K562 (cell line): ENCODE measurements around the gene ANAPC16. TPM values are rescaled to one million over a fixed set of nuclear protein-coding genes. Genes with fewer than 3 reads are reported as not detected.
A peak's percentile ranks its signal among the peaks of the same experiment; 100 is the strongest.

Experiments
- ARID2 ChIP-seq: fragments of 450-650 bp; IDR thresholded peaks from 2 replicates; pipeline ENCODE4 v1.6.1; 2017; ENCODE audit warnings: antibody characterized with exemption, mild to moderate bottlenecking
- CEBPG ChIP-seq, 3 experiments: fragments of 200-800 bp in 1 of 3; sonication (Bioruptor generic) in 1 of 3; sonication (generic) in 1 of 3; formaldehyde crosslinking in 1 of 3; IDR thresholded peaks in 2 of 3; conservative IDR thresholded peaks in 1 of 3; 2 replicates each; pipeline versions ENCODE4 v1.6.1 to v1.8.0; 2016 to 2022; ENCODE audit warnings: missing compliant biosample characterization in 2 of 3, missing genetic modification characterization in 2 of 3, mild to moderate bottlenecking in 1 of 3, missing genetic modification reagents in 1 of 3
- CTCF ChIP-seq, 3 experiments: IDR thresholded peaks in 2 of 3; conservative IDR thresholded peaks in 1 of 3; 2 replicates each; pipeline ENCODE4 v1.5.1; 2011 to 2012; ENCODE audit warnings: low read length in 3 of 3, mild to moderate bottlenecking in 3 of 3, control low read depth in 2 of 3, improper control_type of control experiment in 1 of 3, inconsistent platforms in 1 of 3, low read depth in 1 of 3, mixed read lengths in 1 of 3, moderate library complexity in 1 of 3; ENCODE audit not compliant: insufficient read depth in 2 of 3
- ESRRA ChIP-seq: fragments of 450-650 bp; IDR thresholded peaks from 2 replicates; pipeline ENCODE4 v1.6.1; 2014; ENCODE audit warnings: low read depth, mild to moderate bottlenecking, moderate library complexity, borderline replicate concordance
- ETS2 ChIP-seq: IDR thresholded peaks from 2 replicates; pipeline ENCODE4 v1.6.1; 2016; ENCODE audit warnings: borderline replicate concordance, missing genetic modification characterization, mild to moderate bottlenecking, moderate library complexity, missing compliant biosample characterization; ENCODE audit not compliant: poor library complexity, severe bottlenecking
- FOXA1 ChIP-seq: fragments of 450-650 bp; IDR thresholded peaks from 2 replicates; pipeline ENCODE4 v1.6.1; 2016; ENCODE audit warnings: mild to moderate bottlenecking, borderline replicate concordance
- FUS ChIP-seq: fragments of 200-400 bp; formaldehyde crosslinking; optimal IDR thresholded peaks from 2 replicates; pipeline ENCODE3; 2017; ENCODE audit warnings: low read depth, low read length
- HDAC1 ChIP-seq, 2 experiments: fragments of 450-650 bp; IDR thresholded peaks; 2 replicates each; pipeline ENCODE4 v1.6.1; 2016 to 2017; ENCODE audit warnings: inconsistent platforms in 1 of 2, mild to moderate bottlenecking in 1 of 2, moderate library complexity in 1 of 2
- HNRNPL ChIP-seq: fragments of 200-400 bp; formaldehyde crosslinking; IDR thresholded peaks from 2 replicates; pipeline ENCODE4 v1.6.1; 2017; ENCODE audit warnings: low read depth, mild to moderate bottlenecking, low read length
- JUND ChIP-seq, 2 experiments: IDR thresholded peaks; 2 replicates in 1 of 2; 3 replicates in 1 of 2; pipeline ENCODE4 v1.6.1; 2011; ENCODE audit warnings: borderline replicate concordance in 2 of 2, low read depth in 2 of 2, low read length in 2 of 2, improper control_type of control experiment in 1 of 2, missing biosample characterization in 1 of 2, missing genetic modification characterization in 1 of 2, missing genetic modification reagents in 1 of 2
- LEF1 ChIP-seq: fragments of 450-650 bp; IDR thresholded peaks from 2 replicates; pipeline ENCODE4 v1.6.1; 2016; ENCODE audit warnings: mild to moderate bottlenecking
- MAFF ChIP-seq: IDR thresholded peaks from 2 replicates; pipeline ENCODE4 v1.6.1; 2012; ENCODE audit warnings: low read length, improper control_type of control experiment
- NFIC ChIP-seq: fragments of 450-650 bp; IDR thresholded peaks from 2 replicates; pipeline ENCODE4 v1.6.1; 2017; ENCODE audit warnings: mild to moderate bottlenecking, inconsistent platforms
- PML ChIP-seq: IDR thresholded peaks from 2 replicates; pipeline ENCODE4 v1.6.1; 2012; ENCODE audit warnings: low read length, inconsistent platforms
- RAD21 ChIP-seq, 2 experiments: fragments of 250-450 bp in 1 of 2; fragments of 450-650 bp in 1 of 2; sonication (Bioruptor Pico) in 1 of 2; formaldehyde crosslinking in 1 of 2; IDR thresholded peaks in 1 of 2; conservative IDR thresholded peaks in 1 of 2; 2 replicates each; pipeline versions ENCODE4 v1.4.0 to v1.8.0; 2020 to 2022; ENCODE audit warnings: mild to moderate bottlenecking in 2 of 2, moderate library complexity in 1 of 2
- SMAD4 ChIP-seq: fragments of 250-450 bp; sonication (Bioruptor Pico); conservative IDR thresholded peaks from 2 replicates; pipeline ENCODE4 v1.8.0; 2021; ENCODE audit warnings: inconsistent platforms, mild to moderate bottlenecking, moderate library complexity
- SMARCE1 ChIP-seq: fragments of 450-650 bp; IDR thresholded peaks from 2 replicates; pipeline ENCODE4 v1.7.1; 2016; ENCODE audit warnings: mild to moderate bottlenecking
- TGIF2 ChIP-seq: sonication (generic); formaldehyde crosslinking; IDR thresholded peaks from 2 replicates; pipeline ENCODE4 v1.8.1; 2022; ENCODE audit warnings: mild to moderate bottlenecking, missing genetic modification reagents, moderate library complexity
- ZFX ChIP-seq: sonication (generic); formaldehyde crosslinking; IDR thresholded peaks from 2 replicates; pipeline ENCODE4 v1.8.0; 2022; ENCODE audit warnings: mild to moderate bottlenecking, missing genetic modification reagents, moderate library complexity
- ZNF445 ChIP-seq: fragments of 250-450 bp; sonication (Bioruptor Pico); IDR thresholded peaks from 2 replicates; pipeline ENCODE4 v1.4.0; 2020; ENCODE audit warnings: low read depth, mild to moderate bottlenecking, moderate library complexity
- ZNF695 ChIP-seq: fragments of 450-650 bp; formaldehyde crosslinking; IDR thresholded peaks from 2 replicates; pipeline ENCODE4 v1.4.0; 2020; ENCODE audit warnings: mild to moderate bottlenecking, moderate library complexity
- ZZZ3 ChIP-seq: fragments of 450-650 bp; IDR thresholded peaks from 2 replicates; pipeline ENCODE4 v1.6.1; 2016; ENCODE audit warnings: antibody characterized with exemption, mild to moderate bottlenecking, moderate library complexity
- polyA plus RNA-seq, 8 experiments: library from polyadenylated mRNA; depleted of rRNA in 4 of 8; stranded (reverse) in 5 of 8; unstranded in 3 of 8; fragments of >200 nt; fragmentation: Nextera tagmentation in 2 of 8; fragmentation: Illumina TruSeq in 1 of 8; extraction: Ambion mirVana in 2 of 8; extraction: Trizol in 1 of 8; gene quantifications; 2 replicates each; pipeline versions ENCODE4 v1.2.1 to v1.2.3, GENCODE V29; 2011 to 2014; ENCODE audit warnings: inconsistent platforms in 1 of 8, missing spikeins in 1 of 8
- total RNA-seq, 7 experiments: library from RNA; depleted of rRNA in 6 of 7; stranded (reverse); fragments of >200 nt in 6 of 7; fragmentation: Illumina TruSeq in 2 of 7; extraction: Trizol in 2 of 7; gene quantifications; 2 replicates each; pipeline versions ENCODE4 v1.2.1 to v1.2.3, GENCODE V29; 2011 to 2021; ENCODE audit warnings: low replicate concordance in 1 of 7
- TF ChIP-seq, protein P1 (sequence below): fragments of 450-650 bp; IDR thresholded peaks from 2 replicates; pipeline ENCODE4 v1.6.1; 2017; ENCODE audit warnings: antibody characterized with exemption, mild to moderate bottlenecking

ANAPC16 gene
- total and polyA plus RNA-seq, 9 of the 15 experiments (the other 6 are each of a cell fraction or from before 2014, with no cell fraction given), result 42.6 to 208 (median 108) TPM

DNA sequence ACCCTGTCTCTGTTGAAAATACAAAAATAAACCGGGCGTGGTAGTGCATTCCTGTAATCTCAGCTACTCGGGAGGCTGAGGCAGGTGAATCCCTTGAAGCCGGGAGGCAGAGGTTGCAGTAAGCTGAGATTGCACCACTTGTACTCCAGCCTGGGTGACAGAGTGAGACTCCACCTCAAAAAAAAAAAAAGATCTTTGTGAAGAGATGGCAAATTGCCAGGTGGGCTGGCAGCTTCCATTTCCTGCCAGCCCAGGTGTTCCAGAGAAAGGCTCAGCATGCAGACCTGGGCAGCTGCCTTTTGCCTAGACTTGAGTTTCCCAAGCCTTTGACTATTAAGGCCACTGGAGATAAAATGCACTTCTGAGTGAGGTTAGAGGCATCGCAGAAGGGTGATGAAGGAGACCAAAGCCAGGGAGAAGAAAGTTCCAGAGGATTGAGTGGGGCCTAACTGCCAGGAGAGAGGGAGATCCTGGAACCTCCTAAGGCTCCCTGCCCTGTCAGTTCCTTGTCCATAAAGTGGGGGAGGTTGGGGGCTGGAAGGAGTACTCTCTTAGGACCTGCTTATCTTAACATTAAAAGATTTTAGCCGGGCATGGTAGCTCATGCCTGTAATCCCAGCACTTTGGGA lies 47.9 kb downstream of the ANAPC16 start (continued):
- TF ChIP-seq, protein P1, sequence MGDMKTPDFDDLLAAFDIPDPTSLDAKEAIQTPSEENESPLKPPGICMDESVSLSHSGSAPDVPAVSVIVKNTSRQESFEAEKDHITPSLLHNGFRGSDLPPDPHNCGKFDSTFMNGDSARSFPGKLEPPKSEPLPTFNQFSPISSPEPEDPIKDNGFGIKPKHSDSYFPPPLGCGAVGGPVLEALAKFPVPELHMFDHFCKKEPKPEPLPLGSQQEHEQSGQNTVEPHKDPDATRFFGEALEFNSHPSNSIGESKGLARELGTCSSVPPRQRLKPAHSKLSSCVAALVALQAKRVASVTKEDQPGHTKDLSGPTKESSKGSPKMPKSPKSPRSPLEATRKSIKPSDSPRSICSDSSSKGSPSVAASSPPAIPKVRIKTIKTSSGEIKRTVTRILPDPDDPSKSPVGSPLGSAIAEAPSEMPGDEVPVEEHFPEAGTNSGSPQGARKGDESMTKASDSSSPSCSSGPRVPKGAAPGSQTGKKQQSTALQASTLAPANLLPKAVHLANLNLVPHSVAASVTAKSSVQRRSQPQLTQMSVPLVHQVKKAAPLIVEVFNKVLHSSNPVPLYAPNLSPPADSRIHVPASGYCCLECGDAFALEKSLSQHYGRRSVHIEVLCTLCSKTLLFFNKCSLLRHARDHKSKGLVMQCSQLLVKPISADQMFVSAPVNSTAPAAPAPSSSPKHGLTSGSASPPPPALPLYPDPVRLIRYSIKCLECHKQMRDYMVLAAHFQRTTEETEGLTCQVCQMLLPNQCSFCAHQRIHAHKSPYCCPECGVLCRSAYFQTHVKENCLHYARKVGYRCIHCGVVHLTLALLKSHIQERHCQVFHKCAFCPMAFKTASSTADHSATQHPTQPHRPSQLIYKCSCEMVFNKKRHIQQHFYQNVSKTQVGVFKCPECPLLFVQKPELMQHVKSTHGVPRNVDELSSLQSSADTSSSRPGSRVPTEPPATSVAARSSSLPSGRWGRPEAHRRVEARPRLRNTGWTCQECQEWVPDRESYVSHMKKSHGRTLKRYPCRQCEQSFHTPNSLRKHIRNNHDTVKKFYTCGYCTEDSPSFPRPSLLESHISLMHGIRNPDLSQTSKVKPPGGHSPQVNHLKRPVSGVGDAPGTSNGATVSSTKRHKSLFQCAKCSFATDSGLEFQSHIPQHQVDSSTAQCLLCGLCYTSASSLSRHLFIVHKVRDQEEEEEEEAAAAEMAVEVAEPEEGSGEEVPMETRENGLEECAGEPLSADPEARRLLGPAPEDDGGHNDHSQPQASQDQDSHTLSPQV, result peak; percentile 18; the same call in 1 of the 2 replicates
- TF ChIP-seq ETS2 (tag) (no peak), ZFX (CRISPR knock-in tag) (no peak), RAD21 (CRISPR knock-in tag; conservative IDR thresholded peaks at IDR 0.05 in 1 of 2, IDR thresholded peaks at IDR 0.05 in 1 of 2) (no peak), FOXA1 (no peak), ZNF445 (CRISPR knock-in tag) (no peak), TGIF2 (CRISPR knock-in tag) (no peak), SMARCE1 (no peak), FUS (no peak), SMAD4 (CRISPR knock-in tag) (peak; percentile 15; the same call in 1 of the 2 replicates), ESRRA (peak; percentile 14; the same call in 1 of the 2 replicates), HNRNPL (no peak), PML (no peak), ARID2 (no peak), NFIC (peak; percentile 93), CTCF (IDR thresholded peaks at IDR 0.05 in 2 of 3, conservative IDR thresholded peaks at IDR 0.05 in 1 of 3; ENCODE audit: insufficient read depth in 2 of 3, low read depth in 1 of 3, low read length in 3 of 3) (no peak), CEBPG (CRISPR knock-in tag; IDR thresholded peaks at IDR 0.05) (no peak), CEBPG (tag; conservative IDR thresholded peaks at IDR 0.05 in 1 of 2, IDR thresholded peaks at IDR 0.05 in 1 of 2) (peak in 1 of 2 experiments; percentile 54; a peak in 1 of 4 replicates), JUND (IDR thresholded peaks at IDR 0.05; ENCODE audit: borderline replicate concordance, low read depth, low read length) (no peak), JUND (tag; IDR thresholded peaks at IDR 0.05; ENCODE audit: borderline replicate concordance, low read depth, low read length) (no peak), LEF1 (no peak), ZNF695 (CRISPR knock-in tag) (no peak), MAFF (no peak), ZZZ3 (no peak), HDAC1 (IDR thresholded peaks at IDR 0.05) (peak in 1 of 2 experiments; percentile 23; a peak in 1 of 4 replicates)
